ENCODE data around the gene STPG2. TPM values are rescaled to one million over a fixed set of nuclear protein-coding genes. Genes with fewer than 3 reads are reported as not detected.
"Not testable (repeated sequence)": the region's sequence is repeated elsewhere in the genome, so short reads cannot be mapped to it uniquely, and the experiment has no call there.

Gene STPG2
- polyA plus RNA-seq, 10 donors, result 0.14 to 0.22 (median 0.19) TPM; not detected in 6

GRCh38 chr4:97950836-97951235, 192.4 kb downstream of the STPG2 start:
- no peak for DNase-seq

- no peak for DNase-seq
Measured at GRCh38 chr4:97942951-97943350, 200.3 kb downstream of the STPG2 start.

GRCh38 chr4:97942137-97942536, 201.1 kb downstream of the STPG2 start:
- no peak for DNase-seq

- DNase-seq, result no peak
Measured at GRCh38 chr4:97938141-97938540, 205.1 kb downstream of the STPG2 start.

- peak in 1 of 3 donors; percentile 8 for DNase-seq
Measured at GRCh38 chr4:97924341-97924958, 218.8 kb downstream of the STPG2 start.

- no peak for DNase-seq
Measured at GRCh38 chr4:97923096-97923495, 220.2 kb downstream of the STPG2 start.

GRCh38 chr4:97917115-97917514, 226.2 kb downstream of the STPG2 start:
- DNase-seq, result no peak

- no peak for DNase-seq
Measured at GRCh38 chr4:97912156-97912555, 231.1 kb downstream of the STPG2 start.

- no peak for DNase-seq
Measured at GRCh38 chr4:97911236-97911906, 231.9 kb downstream of the STPG2 start.

- no peak for DNase-seq
Measured at GRCh38 chr4:97910005-97910404, 233.3 kb downstream of the STPG2 start.

GRCh38 chr4:97903436-97904189, 239.7 kb downstream of the STPG2 start:
- DNase-seq, result not testable (repeated sequence)

- no peak for DNase-seq
Measured at GRCh38 chr4:97900229-97900628, 243.0 kb downstream of the STPG2 start.

- DNase-seq, result no peak
Measured at GRCh38 chr4:97892592-97893266, 250.5 kb downstream of the STPG2 start.

- DNase-seq, result no peak
Measured at GRCh38 chr4:97879942-97880341, 263.3 kb downstream of the STPG2 start.

- no peak for DNase-seq
Measured at GRCh38 chr4:97868097-97868496, 275.2 kb downstream of the STPG2 start.

- DNase-seq, result no peak
Measured at GRCh38 chr4:97867557-97868091, 275.7 kb downstream of the STPG2 start.

GRCh38 chr4:97866821-97867556, 276.3 kb downstream of the STPG2 start:
- DNase-seq, result peak in 1 of 3 donors; percentile 8

- DNase-seq, result no peak
Measured at GRCh38 chr4:97851115-97851514, 292.2 kb downstream of the STPG2 start.

- DNase-seq, result no peak
Measured at GRCh38 chr4:97845758-97846157, 297.5 kb downstream of the STPG2 start.

- no peak for DNase-seq
Measured at GRCh38 chr4:97841512-97841911, 301.8 kb downstream of the STPG2 start.

GRCh38 chr4:97836662-97837061, 306.6 kb downstream of the STPG2 start:
- no peak for DNase-seq
